Mesothelial cell of epicardium (in vitro differentiated cells): ENCODE data around the gene IL1RAPL1. TPM values are rescaled to one million over a fixed set of nuclear protein-coding genes. Genes with fewer than 3 reads are reported as not detected.

Experiments used
- DNase-seq, 2 experiments: peaks; one replicate each; pipeline ENCODE4 v3.0.0; 2021; ENCODE audit warnings: low spot score in 2 of 2; ENCODE audit not compliant: unreplicated experiment in 2 of 2
- H3K27ac Mint-ChIP-seq: 2 replicates; pipeline ENCODE4 v1.8.0; 2021; ENCODE audit warnings: mixed read lengths
- H3K27me3 Mint-ChIP-seq: 2 replicates; pipeline ENCODE4 v1.8.0; 2021; ENCODE audit warnings: low read depth, mixed read lengths
- H3K36me3 Mint-ChIP-seq: 2 replicates; pipeline ENCODE4 v1.8.0; 2021; ENCODE audit warnings: mixed read lengths
- H3K4me1 Mint-ChIP-seq: 2 replicates; pipeline ENCODE4 v1.8.0; 2021; ENCODE audit warnings: mixed read lengths
- H3K4me3 Mint-ChIP-seq: 2 replicates; pipeline ENCODE4 v1.8.0; 2021; ENCODE audit warnings: mild to moderate bottlenecking, moderate library complexity, mixed read lengths
- H3K9me3 Mint-ChIP-seq: 2 replicates; pipeline ENCODE4 v1.8.0; 2021; ENCODE audit warnings: mixed read lengths
- total RNA-seq: library from RNA; stranded (reverse); gene quantifications from 3 replicates; pipeline ENCODE4 v1.2.1, GENCODE V29; 2021
- TF ChIP-seq, protein P1 (sequence below): fragments of 200-600 bp; sonication (generic); IDR thresholded peaks from one replicate; pipeline ENCODE4 v1.5.0; 2021; ENCODE audit warnings: antibody characterized with exemption; ENCODE audit not compliant: unreplicated experiment

The IL1RAPL1 gene
- total RNA-seq, 1 donor from 2014 or later = 17.0 TPM

DNA sequence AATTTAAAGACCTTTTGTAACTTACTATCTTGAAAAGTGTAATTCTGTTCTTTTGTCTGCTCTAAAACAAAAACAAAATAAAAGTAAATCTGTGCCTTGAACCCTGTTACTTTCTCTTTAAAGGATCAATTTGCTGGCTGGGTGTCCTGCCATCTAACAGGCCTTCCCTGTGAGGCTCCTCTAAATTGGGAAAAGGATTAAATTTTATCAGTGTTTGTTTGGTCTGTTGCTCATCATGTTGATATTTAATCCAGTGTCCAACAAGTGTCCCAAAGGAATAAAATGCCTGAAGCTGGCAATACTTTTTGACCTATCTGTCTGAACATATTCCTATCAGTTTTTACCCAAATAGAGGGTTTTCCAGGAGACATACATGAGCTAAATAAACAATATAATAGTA lies 688.7 kb downstream of the IL1RAPL1 start:
- TF ChIP-seq, protein P1, sequence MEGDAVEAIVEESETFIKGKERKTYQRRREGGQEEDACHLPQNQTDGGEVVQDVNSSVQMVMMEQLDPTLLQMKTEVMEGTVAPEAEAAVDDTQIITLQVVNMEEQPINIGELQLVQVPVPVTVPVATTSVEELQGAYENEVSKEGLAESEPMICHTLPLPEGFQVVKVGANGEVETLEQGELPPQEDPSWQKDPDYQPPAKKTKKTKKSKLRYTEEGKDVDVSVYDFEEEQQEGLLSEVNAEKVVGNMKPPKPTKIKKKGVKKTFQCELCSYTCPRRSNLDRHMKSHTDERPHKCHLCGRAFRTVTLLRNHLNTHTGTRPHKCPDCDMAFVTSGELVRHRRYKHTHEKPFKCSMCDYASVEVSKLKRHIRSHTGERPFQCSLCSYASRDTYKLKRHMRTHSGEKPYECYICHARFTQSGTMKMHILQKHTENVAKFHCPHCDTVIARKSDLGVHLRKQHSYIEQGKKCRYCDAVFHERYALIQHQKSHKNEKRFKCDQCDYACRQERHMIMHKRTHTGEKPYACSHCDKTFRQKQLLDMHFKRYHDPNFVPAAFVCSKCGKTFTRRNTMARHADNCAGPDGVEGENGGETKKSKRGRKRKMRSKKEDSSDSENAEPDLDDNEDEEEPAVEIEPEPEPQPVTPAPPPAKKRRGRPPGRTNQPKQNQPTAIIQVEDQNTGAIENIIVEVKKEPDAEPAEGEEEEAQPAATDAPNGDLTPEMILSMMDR = no peak
- H3K9me3 Mint-ChIP-seq = peaks cover 20% of the 10 kb centered on the region

DNA sequence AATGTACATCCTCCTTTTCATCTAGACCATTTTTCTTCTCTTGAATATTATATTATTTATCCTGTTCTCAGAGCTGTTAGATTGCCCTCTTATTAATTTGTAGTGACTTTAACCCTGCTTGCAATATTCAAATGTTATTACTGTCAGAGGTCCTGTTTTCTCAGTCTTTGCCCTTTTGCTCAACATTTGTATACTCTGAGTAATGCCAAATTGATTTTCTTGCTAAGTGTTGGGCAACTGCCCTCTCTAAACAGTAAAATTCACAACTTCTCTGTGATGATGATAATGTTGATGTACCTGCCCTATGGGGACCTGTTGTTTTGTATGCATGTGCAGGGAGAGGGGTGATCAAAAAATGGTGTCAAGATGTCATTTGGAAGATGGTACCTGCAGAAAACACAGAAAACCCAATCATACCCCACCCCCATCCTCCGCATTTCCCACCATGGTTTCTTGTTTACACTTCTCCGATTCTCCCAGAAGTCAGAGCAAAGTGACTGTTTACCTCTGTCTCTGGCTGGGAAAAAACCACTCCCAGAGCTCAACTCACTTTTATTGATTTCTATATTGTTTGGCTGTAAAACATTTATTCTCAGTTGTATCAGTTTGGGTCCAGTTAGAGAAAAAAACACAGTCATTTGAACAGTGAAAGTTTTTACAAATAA lies 694.0 kb downstream of the IL1RAPL1 start:
- Mint-ChIP-seq H3K27ac (no peak overlapping the region), H3K36me3 (no peaks in the 10 kb centered on the region)

More for the DNA sequence above, 688.7 kb downstream of the IL1RAPL1 start:
- Mint-ChIP-seq H3K4me3 (no peak overlapping the region), H3K36me3 (no peaks in the 10 kb centered on the region), H3K27me3 (no peaks in the 10 kb centered on the region), H3K27ac (no peak overlapping the region), H3K4me1 (no peaks in the 10 kb centered on the region)
- DNase-seq = no peak

DNA sequence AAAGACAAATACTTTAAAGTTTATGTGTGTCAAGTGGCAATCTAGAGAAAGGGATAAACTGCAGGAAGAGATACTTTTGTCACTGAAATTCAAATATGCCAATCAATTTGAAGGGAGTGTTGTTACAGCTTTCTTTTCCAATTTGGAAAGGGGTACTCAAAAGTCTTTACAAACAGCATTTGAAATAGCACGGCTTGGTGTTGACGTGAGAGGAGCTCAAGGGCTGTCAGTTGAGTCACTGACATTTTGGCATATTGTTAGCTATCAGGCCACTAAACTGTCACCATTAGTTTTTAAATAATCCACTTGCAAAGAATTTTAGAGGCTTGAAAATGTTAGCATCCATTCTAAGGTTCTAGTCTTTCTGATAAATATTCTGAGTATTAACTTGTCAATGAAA lies 698.4 kb downstream of the IL1RAPL1 start:
- H3K9me3 Mint-ChIP-seq = peaks cover 17% of the 10 kb centered on the region
- H3K27me3 Mint-ChIP-seq = no peaks in the 10 kb centered on the region
- TF ChIP-seq, protein P1 = no peak
- H3K4me3 Mint-ChIP-seq = no peak overlapping the region
- no peaks in the 10 kb centered on the region for H3K36me3 Mint-ChIP-seq
- H3K27ac Mint-ChIP-seq = no peak overlapping the region
- H3K4me1 Mint-ChIP-seq = no peaks in the 10 kb centered on the region
- no peak for DNase-seq

More for the DNA sequence above, 694.0 kb downstream of the IL1RAPL1 start:
- Mint-ChIP-seq H3K27me3 (no peaks in the 10 kb centered on the region), H3K4me3 (no peak overlapping the region), H3K4me1 (no peaks in the 10 kb centered on the region), H3K9me3 (peaks cover 14% of the 10 kb centered on the region)
- DNase-seq = no peak
- TF ChIP-seq, protein P1 = no peak

DNA sequence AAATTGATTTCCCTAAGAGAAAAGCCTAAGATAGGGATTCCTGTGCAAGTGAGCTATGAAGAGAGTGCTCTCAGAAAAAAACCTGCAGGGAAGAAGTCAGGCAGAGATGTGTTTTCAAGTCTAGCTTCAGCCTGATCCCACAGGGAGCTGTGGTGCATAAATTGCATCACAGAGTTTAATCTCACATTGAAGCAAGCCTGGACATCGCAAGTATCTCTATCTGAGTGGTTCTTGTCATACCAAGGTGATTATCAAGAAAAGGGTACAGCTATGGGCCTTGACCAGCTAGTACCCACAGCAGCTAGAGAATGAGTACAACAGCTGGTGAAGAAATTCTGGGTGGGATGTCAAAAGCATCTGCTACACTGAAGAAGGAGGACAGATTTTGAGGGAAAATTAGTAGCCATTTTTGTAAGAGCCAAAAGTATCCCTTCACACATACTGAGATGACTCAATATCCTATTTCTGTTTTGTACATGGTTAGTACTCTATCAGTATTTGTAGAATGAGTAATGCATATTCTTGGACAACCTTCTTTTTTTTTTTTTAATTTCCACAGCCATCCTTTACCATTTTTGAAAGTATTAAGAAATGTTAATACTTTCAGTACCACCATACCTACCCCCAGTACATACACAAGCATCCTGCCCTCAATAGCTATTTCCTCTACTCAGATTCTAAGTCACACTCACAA lies 708.9 kb downstream of the IL1RAPL1 start:
- no peaks in the 10 kb centered on the region for H3K36me3 Mint-ChIP-seq
- TF ChIP-seq, protein P1 = no peak
- no peak for DNase-seq
- no peak overlapping the region for H3K4me3 Mint-ChIP-seq
- no peaks in the 10 kb centered on the region for H3K9me3 Mint-ChIP-seq
- no peaks in the 10 kb centered on the region for H3K4me1 Mint-ChIP-seq
- no peak overlapping the region for H3K27ac Mint-ChIP-seq
- no peaks in the 10 kb centered on the region for H3K27me3 Mint-ChIP-seq

DNA sequence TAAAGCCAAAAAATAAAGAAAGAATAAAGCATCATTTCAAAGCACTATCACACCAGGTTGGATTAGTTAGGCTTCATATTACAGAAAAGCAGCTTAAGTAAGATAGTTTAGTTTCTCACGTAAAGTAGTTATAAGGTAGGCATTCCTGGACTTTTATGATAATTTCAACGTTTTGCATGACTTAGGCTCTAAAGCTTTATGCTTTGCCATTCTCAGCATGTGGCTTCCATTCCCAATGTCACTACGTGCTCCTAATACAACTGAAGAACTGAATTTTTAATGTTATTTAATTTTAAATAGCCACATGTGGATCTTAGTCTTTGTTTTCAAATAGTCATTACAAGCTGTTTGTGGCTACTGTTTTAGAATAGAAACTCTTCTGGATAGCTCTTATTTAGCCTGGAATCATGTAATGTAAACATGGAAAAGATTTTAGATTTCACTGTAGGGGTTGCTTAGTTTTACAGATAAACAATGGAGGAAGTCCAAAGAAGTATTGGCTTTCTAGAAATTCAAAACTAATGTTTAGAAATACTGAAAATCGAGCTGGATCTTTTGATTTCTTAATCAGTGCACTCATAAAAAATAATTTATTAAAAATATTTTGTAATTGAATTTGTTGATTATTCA lies 710.0 kb downstream of the IL1RAPL1 start:
- H3K4me3 Mint-ChIP-seq = no peak overlapping the region
- H3K27me3 Mint-ChIP-seq = no peaks in the 10 kb centered on the region
- H3K4me1 Mint-ChIP-seq = no peaks in the 10 kb centered on the region
- TF ChIP-seq, protein P1 = no peak
- H3K9me3 Mint-ChIP-seq = peaks cover 2% of the 10 kb centered on the region
- DNase-seq = no peak
- no peaks in the 10 kb centered on the region for H3K36me3 Mint-ChIP-seq
- no peak overlapping the region for H3K27ac Mint-ChIP-seq
